GM06990 (cell line): Measurements from ENCODE around the gene SPEG.

Experiments used
- DNase-seq: peaks from one replicate; pipeline ENCODE4 v3.0.0-alpha.2; 2011; ENCODE audit not compliant: insufficient read length; ENCODE audit errors: extremely low read depth
- H3K27me3 ChIP-seq: replicated peaks from 2 replicates; pipeline ENCODE4 v1.6.0; 2011; ENCODE audit warnings: low read length; ENCODE audit not compliant: control insufficient read depth, insufficient read depth
- H3K36me3 ChIP-seq: 2 replicates; pipeline ENCODE4 v1.5.1; 2011; ENCODE audit warnings: low read length; ENCODE audit not compliant: control insufficient read depth, insufficient read depth
- H3K4me3 ChIP-seq: replicated peaks from 2 replicates; pipeline ENCODE4 v1.5.1; 2011; ENCODE audit warnings: low read depth, mild to moderate bottlenecking, control low read depth, low read length
- TF ChIP-seq, protein P1 (sequence below): IDR thresholded peaks from 2 replicates; pipeline ENCODE4 v1.5.1; 2011; ENCODE audit warnings: low read length, control low read depth, mild to moderate bottlenecking, inconsistent platforms; ENCODE audit not compliant: insufficient read depth, poor library complexity, severe bottlenecking

The SPEG gene

GRCh38 chr2:219475278-219475677 lies 40.6 kb downstream of the SPEG start:
- H3K27me3 ChIP-seq, result peaks cover 2% of the 10 kb centered on the region; the same call in 1 of the 2 replicates
- TF ChIP-seq, protein P1, sequence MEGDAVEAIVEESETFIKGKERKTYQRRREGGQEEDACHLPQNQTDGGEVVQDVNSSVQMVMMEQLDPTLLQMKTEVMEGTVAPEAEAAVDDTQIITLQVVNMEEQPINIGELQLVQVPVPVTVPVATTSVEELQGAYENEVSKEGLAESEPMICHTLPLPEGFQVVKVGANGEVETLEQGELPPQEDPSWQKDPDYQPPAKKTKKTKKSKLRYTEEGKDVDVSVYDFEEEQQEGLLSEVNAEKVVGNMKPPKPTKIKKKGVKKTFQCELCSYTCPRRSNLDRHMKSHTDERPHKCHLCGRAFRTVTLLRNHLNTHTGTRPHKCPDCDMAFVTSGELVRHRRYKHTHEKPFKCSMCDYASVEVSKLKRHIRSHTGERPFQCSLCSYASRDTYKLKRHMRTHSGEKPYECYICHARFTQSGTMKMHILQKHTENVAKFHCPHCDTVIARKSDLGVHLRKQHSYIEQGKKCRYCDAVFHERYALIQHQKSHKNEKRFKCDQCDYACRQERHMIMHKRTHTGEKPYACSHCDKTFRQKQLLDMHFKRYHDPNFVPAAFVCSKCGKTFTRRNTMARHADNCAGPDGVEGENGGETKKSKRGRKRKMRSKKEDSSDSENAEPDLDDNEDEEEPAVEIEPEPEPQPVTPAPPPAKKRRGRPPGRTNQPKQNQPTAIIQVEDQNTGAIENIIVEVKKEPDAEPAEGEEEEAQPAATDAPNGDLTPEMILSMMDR, result no peak
- no peaks in the 10 kb centered on the region for H3K36me3 ChIP-seq
- H3K4me3 ChIP-seq, result no peak overlapping the region
- DNase-seq, result no peak

DNA sequence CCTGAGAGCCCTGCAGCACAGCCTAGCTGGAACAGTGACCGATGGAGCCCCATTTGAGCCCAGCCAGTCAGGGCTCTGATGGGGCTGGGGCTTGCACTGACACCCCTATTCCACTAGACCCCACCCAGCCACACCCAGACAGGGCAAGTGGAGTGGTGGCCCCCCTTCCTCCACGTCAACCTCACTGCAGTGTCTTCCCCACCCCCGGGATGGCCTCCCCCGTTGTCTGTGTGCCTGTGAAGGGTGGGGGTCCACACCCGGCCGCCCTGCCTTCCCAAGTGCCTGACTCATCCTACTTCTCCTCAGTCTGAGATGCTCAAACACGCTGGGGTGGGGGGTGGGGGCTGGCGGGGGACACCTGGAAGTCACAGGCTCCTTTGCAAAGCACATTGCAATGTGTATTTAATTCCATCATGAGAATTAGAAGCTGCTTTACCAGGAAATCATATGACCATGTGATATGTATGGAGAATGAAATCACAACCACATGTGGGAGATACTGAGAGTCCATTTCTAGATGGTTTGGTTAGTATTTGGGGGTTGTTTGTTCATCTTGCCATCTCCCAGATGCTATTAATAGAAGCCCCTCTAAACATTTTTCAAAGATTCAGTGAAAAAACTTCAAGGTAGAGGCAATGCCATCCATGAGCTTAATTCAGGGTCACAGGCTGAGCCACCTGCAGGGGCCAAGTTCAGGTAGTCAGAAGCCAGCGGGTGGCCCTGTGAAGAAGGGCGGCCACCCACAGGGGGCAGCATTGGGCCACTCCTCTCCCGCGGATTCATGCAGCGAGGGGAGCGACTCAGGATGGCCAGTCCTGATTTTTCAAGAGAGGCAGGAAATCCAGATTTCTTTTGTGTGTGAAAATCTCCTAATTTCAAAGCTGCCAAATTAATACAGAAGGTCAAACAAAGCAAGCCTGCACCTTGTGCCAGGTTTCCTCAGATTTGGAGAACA lies 41.3 kb downstream of the SPEG start:
- peak; percentile 41 for DNase-seq
- Histone ChIP-seq H3K4me3 (no peak overlapping the region), H3K36me3 (no peaks in the 10 kb centered on the region), H3K27me3 (peaks cover 2% of the 10 kb centered on the region; the same call in 1 of the 2 replicates)
- TF ChIP-seq, protein P1, result peak; percentile 86

DNA sequence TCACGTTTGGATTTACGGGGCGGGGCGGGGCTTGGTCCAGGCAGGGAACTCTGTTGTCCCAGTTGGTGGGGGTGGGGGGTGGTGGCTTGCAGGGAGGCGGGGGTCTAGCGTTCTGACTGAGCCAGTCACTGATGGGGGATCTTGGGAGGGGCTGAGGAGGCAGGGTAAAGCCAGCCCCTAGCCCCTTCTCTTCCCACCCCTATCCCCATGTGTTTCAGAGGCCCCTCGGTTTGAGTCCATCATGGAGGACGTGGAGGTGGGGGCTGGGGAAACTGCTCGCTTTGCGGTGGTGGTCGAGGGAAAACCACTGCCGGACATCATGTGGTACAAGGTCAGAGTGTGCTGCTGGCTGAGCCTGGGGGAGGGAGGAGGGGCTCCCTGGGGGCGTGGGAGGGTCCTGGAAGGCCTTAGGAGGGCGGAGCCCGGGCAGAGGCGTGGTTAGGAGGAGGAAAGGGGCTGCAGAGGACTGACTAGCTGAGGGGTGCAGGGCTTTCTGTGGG lies 42.1 kb downstream of the SPEG start:
- no peak for DNase-seq
- peaks cover 2% of the 10 kb centered on the region; the same call in 1 of the 2 replicates for H3K27me3 ChIP-seq
- no peaks in the 10 kb centered on the region for H3K36me3 ChIP-seq
- no peak overlapping the region for H3K4me3 ChIP-seq
- TF ChIP-seq, protein P1, result no peak

GRCh38 chr2:219477179-219477578 lies 42.5 kb downstream of the SPEG start:
- H3K4me3 ChIP-seq, result no peak overlapping the region
- peaks cover 2% of the 10 kb centered on the region; the same call in 1 of the 2 replicates for H3K27me3 ChIP-seq
- no peaks in the 10 kb centered on the region for H3K36me3 ChIP-seq
- no peak for DNase-seq
- TF ChIP-seq, protein P1, result no peak

DNA sequence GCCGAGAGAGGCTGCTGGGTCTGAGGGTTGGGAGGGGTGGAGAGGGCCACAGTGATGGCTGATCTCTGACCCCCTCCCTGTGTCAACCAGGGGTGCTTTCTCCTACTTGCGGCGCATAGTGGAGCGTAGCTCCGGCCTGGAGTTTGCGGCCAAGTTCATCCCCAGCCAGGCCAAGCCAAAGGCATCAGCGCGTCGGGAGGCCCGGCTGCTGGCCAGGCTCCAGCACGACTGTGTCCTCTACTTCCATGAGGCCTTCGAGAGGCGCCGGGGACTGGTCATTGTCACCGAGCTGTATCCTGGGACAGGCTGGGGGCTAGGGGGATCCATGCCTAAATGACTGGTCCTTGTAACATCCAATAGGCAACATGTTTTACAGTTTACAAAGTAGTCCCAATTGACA lies 43.2 kb downstream of the SPEG start:
- TF ChIP-seq, protein P1, result no peak
- DNase-seq, result no peak
- Histone ChIP-seq H3K4me3 (no peak overlapping the region), H3K27me3 (peaks cover 3% of the 10 kb centered on the region; the same call in 1 of the 2 replicates), H3K36me3 (no peaks in the 10 kb centered on the region)
